Astrocyte of the spinal cord (primary cell): ENCODE measurements around the gene TUBB.

ENCODE experiments used
- DNase-seq: peaks from one replicate; pipeline ENCODE4 v3.0.0; 2011; ENCODE audit warnings: low read depth, low spot score
- H3K4me3 ChIP-seq: 2 replicates; pipeline ENCODE4 v1.5.1; 2011; ENCODE audit warnings: low read depth, mild to moderate bottlenecking, low read length, moderate library complexity
- in situ Hi-C: cut with HindIII; loops from 2 replicates; pipeline ENCODE4 v1.10.0; 2017; ENCODE audit warnings: low sequenced_read_pairs
- TF ChIP-seq, protein P1 (sequence below): IDR thresholded peaks from 2 replicates; pipeline ENCODE4 v1.5.1; 2012; ENCODE audit warnings: low read depth, mild to moderate bottlenecking, low read length, inconsistent platforms

Gene TUBB

GRCh38 chr6:30688569-30688968 is 31.6 kb upstream of the TUBB start:
- DNase-seq: no peak
- H3K4me3 ChIP-seq: peak overlapping the region; percentile 87
- in situ Hi-C loops: no loop called here
- TF ChIP-seq, protein P1, sequence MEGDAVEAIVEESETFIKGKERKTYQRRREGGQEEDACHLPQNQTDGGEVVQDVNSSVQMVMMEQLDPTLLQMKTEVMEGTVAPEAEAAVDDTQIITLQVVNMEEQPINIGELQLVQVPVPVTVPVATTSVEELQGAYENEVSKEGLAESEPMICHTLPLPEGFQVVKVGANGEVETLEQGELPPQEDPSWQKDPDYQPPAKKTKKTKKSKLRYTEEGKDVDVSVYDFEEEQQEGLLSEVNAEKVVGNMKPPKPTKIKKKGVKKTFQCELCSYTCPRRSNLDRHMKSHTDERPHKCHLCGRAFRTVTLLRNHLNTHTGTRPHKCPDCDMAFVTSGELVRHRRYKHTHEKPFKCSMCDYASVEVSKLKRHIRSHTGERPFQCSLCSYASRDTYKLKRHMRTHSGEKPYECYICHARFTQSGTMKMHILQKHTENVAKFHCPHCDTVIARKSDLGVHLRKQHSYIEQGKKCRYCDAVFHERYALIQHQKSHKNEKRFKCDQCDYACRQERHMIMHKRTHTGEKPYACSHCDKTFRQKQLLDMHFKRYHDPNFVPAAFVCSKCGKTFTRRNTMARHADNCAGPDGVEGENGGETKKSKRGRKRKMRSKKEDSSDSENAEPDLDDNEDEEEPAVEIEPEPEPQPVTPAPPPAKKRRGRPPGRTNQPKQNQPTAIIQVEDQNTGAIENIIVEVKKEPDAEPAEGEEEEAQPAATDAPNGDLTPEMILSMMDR: no peak

DNA sequence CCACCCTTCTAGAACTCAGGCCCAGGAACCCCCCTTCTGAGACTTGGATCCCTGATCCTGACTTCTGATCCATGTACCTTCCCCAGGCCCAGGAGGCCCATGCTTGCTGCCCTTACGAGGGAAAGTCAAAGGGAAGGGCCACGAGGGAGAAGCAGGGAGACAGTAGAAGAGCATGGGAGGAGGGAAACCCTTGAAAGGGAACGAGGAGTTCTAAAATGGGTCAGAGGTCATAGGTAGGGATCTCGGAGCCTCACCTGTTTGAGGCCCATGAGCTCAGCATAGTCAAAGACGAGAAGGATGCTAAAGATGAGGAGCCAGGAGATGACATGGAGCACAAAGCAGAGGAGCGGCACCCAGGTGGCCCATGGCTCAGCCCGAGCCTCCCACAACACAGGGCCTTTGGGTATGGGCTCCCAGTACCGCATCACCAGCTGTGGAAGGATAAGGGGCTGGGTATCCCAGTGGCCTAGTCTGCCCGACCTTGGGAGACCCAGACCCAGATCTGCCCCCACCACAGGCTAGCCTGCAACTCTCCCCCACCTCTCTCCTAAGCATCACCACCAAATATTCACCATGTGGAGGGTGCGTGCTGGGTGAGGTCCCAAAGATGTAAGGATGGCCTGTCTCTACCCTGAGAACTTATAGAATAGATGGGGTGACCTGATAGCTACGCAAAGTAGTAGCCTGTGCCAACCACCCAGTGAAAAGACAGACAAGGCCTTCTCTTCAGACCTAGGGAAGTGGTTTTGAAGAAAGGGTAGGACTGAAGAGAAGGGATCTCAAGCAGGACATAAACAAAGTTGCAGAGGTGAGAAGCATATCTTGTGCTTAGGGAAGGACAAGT is 30.9 kb upstream of the TUBB start:
- H3K4me3 ChIP-seq: no peak overlapping the region
- TF ChIP-seq, protein P1: no peak
- in situ Hi-C loops: no loop called here
- no peak for DNase-seq

DNA sequence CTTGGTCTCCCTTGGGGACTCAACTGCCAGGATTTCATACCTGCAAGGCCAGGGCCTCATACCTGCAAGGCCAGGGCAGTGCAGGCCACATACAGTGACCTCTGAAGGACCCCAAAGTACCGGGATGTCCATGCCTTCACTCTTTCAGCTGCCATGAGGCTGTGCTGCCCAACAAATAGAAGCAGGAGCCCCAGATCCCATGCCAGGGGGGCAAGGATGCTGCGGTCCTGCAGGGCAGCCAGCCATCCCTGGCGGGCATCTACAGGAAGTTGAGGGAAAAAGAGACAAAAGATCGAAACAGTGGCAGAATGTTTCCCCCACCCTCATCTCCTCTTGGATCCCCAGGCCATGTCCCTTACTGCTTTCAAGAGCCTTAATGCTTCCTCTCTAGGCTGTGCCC is 30.2 kb upstream of the TUBB start:
- in situ Hi-C loops: no loop called here
- peak overlapping the region; percentile 77 for H3K4me3 ChIP-seq
- no peak for DNase-seq
- TF ChIP-seq, protein P1: no peak

GRCh38 chr6:30690403-30691207 is 29.5 kb upstream of the TUBB start, which contains the start of gene NRM:
TSS of gene NRM (minus strand) at chr6:30690984. CDS start at chr6:30690974, 10 bp downstream.
- DNase-seq: peak; percentile 84
- H3K4me3 ChIP-seq: peak within 1 kb of the TSS; percentile 77
- in situ Hi-C loops: no loop called here
- TF ChIP-seq, protein P1: no peak

DNA sequence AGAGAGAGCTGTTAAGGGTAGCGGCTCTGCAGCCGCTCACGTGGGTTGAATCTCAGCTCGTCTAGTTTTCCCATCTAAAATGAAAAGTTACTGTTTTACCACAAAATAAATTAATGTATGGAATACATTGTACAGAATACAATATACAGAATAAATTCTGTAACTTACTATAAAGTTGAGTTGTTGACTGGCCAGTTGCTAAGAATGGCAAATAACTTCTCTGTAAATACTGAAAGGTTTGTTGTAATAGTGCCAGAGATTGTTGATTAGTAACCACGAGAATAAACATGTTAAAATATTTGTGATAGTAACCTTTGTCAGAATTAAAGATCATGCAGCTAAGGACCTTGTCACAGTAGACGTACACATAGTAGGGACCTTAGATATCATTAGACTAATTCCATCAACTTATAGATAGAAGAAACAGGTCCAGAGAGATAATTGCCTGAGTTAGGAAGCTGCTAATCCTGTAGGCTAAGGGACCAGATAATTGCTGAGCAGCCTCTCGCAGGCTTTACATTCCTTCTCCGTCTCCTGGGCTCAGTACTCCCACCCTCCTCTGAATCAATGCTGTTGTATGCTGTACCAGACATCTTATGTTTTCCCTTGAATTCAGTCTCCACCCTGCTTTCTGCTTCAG is 28.8 kb upstream of the TUBB start:
- peak overlapping the region; percentile 77 for H3K4me3 ChIP-seq
- no peak for DNase-seq
- TF ChIP-seq, protein P1: no peak
- in situ Hi-C loops: no loop called here

GRCh38 chr6:30696432-30696831 is 23.7 kb upstream of the TUBB start:
- no peak for DNase-seq
- in situ Hi-C loops: no loop called here
- H3K4me3 ChIP-seq: no peak overlapping the region
- TF ChIP-seq, protein P1: no peak
